ENCODE results near the gene DLGAP1.

DLGAP1 gene

DNA sequence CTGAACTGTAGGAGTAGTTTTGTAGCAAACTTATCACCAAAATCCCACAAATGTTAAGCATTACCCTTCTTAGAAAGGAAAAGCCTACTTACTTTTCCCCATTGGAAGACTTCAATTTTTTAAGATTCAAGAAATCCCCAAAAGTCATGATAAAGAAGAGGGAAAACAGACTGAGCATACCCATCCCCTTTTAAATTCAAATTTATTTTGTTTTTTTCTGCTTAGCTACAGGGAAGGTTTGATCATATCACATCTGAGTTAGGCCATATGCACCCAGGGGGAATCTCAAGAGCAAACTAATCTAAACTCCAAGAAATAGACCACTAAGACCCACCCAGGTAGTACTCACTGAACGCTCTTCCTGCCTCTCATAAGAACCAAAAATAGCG lies 830.6 kb downstream of the DLGAP1 start:
- Histone ChIP-seq H3K4me1 (ENCODE audit: control insufficient read depth in 1 of 2, insufficient read depth in 1 of 2, low read depth in 1 of 2, low read length in 1 of 2) (no peaks in the 10 kb centered on the region), H3K27ac (no peak overlapping the region), H3K9me3 (no peaks in the 10 kb centered on the region), H3K4me3 (ENCODE audit: low read depth in 1 of 2, low read length in 1 of 2) (no peak overlapping the region), H3K36me3 (no peaks in the 10 kb centered on the region), H3K27me3 (peaks cover 8% of the 10 kb centered on the region)
- TF ChIP-seq, protein P1, sequence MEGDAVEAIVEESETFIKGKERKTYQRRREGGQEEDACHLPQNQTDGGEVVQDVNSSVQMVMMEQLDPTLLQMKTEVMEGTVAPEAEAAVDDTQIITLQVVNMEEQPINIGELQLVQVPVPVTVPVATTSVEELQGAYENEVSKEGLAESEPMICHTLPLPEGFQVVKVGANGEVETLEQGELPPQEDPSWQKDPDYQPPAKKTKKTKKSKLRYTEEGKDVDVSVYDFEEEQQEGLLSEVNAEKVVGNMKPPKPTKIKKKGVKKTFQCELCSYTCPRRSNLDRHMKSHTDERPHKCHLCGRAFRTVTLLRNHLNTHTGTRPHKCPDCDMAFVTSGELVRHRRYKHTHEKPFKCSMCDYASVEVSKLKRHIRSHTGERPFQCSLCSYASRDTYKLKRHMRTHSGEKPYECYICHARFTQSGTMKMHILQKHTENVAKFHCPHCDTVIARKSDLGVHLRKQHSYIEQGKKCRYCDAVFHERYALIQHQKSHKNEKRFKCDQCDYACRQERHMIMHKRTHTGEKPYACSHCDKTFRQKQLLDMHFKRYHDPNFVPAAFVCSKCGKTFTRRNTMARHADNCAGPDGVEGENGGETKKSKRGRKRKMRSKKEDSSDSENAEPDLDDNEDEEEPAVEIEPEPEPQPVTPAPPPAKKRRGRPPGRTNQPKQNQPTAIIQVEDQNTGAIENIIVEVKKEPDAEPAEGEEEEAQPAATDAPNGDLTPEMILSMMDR (IDR thresholded peaks at IDR 0.05) = no peak

DNA sequence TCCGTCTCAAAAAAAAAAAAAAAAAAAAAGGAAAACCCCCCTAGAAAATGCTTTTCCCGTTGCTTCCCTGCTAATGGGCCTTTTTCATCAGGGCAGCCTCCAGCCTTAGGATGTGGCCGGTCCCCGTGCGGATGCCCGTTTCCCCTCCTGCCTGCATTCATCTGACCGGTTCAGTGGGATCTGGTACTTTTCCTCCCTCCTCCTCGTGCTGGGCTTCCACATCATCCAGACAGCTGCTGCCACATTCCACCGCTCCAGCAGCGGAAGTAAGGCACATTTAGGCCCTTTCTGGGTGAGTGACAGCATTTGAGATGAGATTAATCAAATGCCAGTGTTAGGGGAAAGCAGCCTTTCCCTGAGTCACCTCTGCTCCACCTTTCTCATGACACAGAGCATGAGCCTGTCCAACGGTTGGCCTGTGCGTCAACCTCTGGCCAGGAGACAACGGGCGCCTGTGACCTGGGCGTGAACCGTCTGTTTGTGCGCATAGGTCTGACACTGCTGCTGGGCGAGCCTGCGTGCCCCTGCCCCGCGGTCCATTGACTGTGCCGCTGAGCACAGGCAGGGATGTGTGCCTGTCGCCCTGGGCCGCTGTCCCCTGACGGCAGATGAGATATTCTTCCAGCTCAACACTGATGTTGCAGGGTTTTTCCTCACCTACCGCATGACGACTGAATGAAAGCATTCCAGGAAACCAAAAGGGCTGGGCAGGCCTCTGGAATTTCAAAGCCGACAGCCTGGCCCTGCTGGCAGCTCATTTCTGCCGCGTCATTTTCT lies 831.1 kb downstream of the DLGAP1 start:
- H3K27ac ChIP-seq = no peak overlapping the region

DNA sequence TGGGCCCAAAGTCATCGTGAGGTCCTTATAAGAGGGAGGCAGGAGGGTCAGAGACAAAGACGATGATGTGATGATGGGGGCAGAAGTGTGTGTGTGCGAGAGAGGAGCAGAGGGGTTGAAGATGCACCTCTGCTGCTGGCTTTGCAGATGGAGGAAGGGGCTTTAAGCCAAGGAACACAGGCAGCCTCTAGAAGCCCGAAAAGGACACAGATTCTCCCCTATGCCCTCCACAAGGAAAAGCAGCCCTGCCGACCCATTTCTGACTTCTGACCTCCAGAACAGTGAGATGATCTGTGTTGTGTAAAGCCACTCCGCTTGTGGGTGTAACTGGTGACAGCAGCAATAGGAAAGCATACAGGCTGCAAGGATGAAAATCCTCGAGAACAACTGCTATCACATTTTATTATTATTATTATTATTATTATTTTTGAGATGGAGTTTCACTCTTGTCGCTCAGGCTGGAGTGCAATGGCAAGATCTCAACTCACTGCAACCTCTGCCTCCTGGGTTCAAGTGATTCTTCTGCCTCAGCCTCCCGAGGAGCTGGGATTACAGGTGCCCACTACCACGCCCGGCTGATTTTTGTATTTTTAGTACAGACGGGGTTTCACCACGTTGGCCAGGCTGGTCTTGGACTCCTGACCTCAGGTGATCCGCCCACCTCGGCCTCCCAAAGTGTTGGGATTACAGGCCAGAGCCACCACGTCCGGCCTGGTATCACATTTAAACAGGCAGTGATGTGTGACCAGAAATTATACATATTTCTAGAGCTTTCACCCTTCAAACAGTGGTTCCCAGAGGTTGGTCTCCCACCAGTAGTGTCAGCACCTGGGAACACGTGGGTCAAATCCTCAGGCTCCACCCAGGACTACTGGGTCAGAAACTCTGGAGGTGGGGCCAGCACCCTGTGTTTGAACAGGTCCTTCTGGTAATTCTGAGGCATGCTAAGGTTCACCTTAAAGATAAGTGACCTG lies 834.7 kb downstream of the DLGAP1 start:
- Histone ChIP-seq H3K27ac (no peak overlapping the region), H3K9me3 (no peaks in the 10 kb centered on the region), H3K36me3 (no peaks in the 10 kb centered on the region), H3K4me1 (ENCODE audit: control insufficient read depth in 1 of 2, insufficient read depth in 1 of 2, low read depth in 1 of 2, low read length in 1 of 2) (no peaks in the 10 kb centered on the region), H3K27me3 (peaks cover 8% of the 10 kb centered on the region), H3K4me3 (ENCODE audit: low read depth in 1 of 2, low read length in 1 of 2) (no peak overlapping the region)
- TF ChIP-seq, protein P1 (IDR thresholded peaks at IDR 0.05) = no peak

More for the DNA sequence above, 831.1 kb downstream of the DLGAP1 start:
- H3K9me3 ChIP-seq = no peaks in the 10 kb centered on the region
- H3K4me1 ChIP-seq (ENCODE audit: control insufficient read depth in 1 of 2, insufficient read depth in 1 of 2, low read depth in 1 of 2, low read length in 1 of 2) = no peaks in the 10 kb centered on the region
- TF ChIP-seq, protein P1 (IDR thresholded peaks at IDR 0.05) = no peak
- no peak overlapping the region for H3K4me3 ChIP-seq (ENCODE audit: low read depth in 1 of 2, low read length in 1 of 2)
- H3K27me3 ChIP-seq = peaks cover 8% of the 10 kb centered on the region
- no peaks in the 10 kb centered on the region for H3K36me3 ChIP-seq

DNA sequence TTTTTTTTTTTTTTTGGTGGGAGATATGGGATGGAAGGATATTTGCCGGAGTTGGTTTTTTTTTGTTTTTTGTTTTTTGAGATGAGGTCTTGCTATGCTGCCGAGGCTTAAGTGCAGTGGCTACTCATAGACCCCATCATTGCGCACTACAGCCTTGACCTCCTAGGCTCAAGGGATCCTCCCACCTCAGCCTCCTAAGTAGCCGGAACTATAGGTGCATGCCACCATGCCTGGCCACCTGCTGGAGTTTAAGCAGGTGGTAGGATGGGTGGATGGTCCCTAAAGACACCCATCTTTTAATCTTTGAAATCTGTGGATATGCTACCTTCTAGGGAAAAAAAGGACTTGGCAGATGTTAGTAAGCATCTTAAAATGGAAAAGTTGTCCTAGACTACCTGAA lies 835.4 kb downstream of the DLGAP1 start:
- H3K4me1 ChIP-seq (ENCODE audit: control insufficient read depth in 1 of 2, insufficient read depth in 1 of 2, low read depth in 1 of 2, low read length in 1 of 2) = no peaks in the 10 kb centered on the region
- no peaks in the 10 kb centered on the region for H3K9me3 ChIP-seq
- no peak overlapping the region for H3K27ac ChIP-seq
- TF ChIP-seq, protein P1 (IDR thresholded peaks at IDR 0.05) = no peak
- H3K36me3 ChIP-seq = no peaks in the 10 kb centered on the region
- no peak overlapping the region for H3K4me3 ChIP-seq (ENCODE audit: low read depth in 1 of 2, low read length in 1 of 2)
- peaks cover 8% of the 10 kb centered on the region for H3K27me3 ChIP-seq

DNA sequence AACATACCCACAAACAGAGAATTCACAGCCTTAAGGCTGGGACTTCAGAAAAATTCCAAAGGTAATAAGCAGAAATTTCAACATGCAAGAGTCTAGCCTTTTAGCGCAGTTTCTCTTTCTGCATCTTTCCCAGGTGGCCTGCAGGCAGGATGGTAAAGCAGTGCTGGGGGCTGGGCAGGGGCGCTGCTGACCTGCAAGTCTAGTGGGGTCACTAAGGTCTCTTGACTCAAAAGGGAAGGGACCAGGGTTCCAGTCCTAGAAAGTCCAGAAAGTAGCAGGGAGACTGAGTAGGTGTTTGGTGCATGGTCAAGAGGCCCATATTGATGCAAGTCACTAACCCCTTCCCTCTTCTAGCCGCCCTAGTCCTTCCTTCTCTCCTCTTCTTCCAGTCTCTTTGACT lies 835.9 kb downstream of the DLGAP1 start:
- Histone ChIP-seq H3K9me3 (no peaks in the 10 kb centered on the region), H3K4me1 (ENCODE audit: control insufficient read depth in 1 of 2, insufficient read depth in 1 of 2, low read depth in 1 of 2, low read length in 1 of 2) (no peaks in the 10 kb centered on the region), H3K27me3 (peaks cover 5% of the 10 kb centered on the region), H3K27ac (no peak overlapping the region), H3K36me3 (no peaks in the 10 kb centered on the region), H3K4me3 (ENCODE audit: low read depth in 1 of 2, low read length in 1 of 2) (no peak overlapping the region)
- TF ChIP-seq, protein P1 (IDR thresholded peaks at IDR 0.05) = no peak

Measured in neutrophil (primary cell).